Measurements from ENCODE around the gene FAM111A. TPM values are rescaled to one million over a fixed set of nuclear protein-coding genes. Genes with fewer than 3 reads are reported as not detected.

Gene FAM111A
- total RNA-seq, 2 experiments from 2014 or later, result 136 to 152 TPM

GRCh38 chr11:59199546-59200422, 57.1 kb downstream of the FAM111A start:
- ATAC-seq, result no peak

GRCh38 chr11:59200423-59200746, 57.7 kb downstream of the FAM111A start:
- CTCF ChIA-PET, result interaction anchor here (1.9 to 5.6 kb wide), 3 partner anchors 11 to 29 kb away, joined by 6 to 35 read pairs (median 28); partner anchors contain the start of gene DTX4
- ATAC-seq, result no peak

More at GRCh38 chr11:59199546-59200422, 57.1 kb downstream of the FAM111A start:
- Mint-ChIP-seq H3K36me3 (no peaks in the 10 kb centered on the region), H3K4me1 (peaks cover 5% of the 10 kb centered on the region), H3K27me3 (no peaks in the 10 kb centered on the region), H3K9me3 (ENCODE audit: low read depth) (no peaks in the 10 kb centered on the region), H3K4me3 (no peak overlapping the region), H3K27ac (no peak overlapping the region)
- CTCF ChIA-PET, result interaction anchor here (1.3 to 5.6 kb wide), 5 partner anchors 13 to 29 kb away, joined by 3 to 35 read pairs (median 10); partner anchors contain the start of gene DTX4
- DNase-seq, result no peak

GRCh38 chr11:59201353-59201752, 58.7 kb downstream of the FAM111A start:
- Mint-ChIP-seq H3K27me3 (no peaks in the 10 kb centered on the region), H3K36me3 (no peaks in the 10 kb centered on the region), H3K27ac (no peak overlapping the region), H3K4me3 (no peak overlapping the region), H3K9me3 (ENCODE audit: low read depth) (no peaks in the 10 kb centered on the region), H3K4me1 (peaks cover 5% of the 10 kb centered on the region)
- DNase-seq, result no peak
- no peak for ATAC-seq
- CTCF ChIA-PET, result interaction anchor here (0.6 to 5.6 kb wide), 5 partner anchors 11 to 967 kb away, joined by 3 to 35 read pairs (median 6); partner anchors contain the start of gene DTX4

More at GRCh38 chr11:59200423-59200746, 57.7 kb downstream of the FAM111A start:
- no peak for DNase-seq
- no peaks in the 10 kb centered on the region for H3K27me3 Mint-ChIP-seq
- H3K36me3 Mint-ChIP-seq, result no peaks in the 10 kb centered on the region
- H3K9me3 Mint-ChIP-seq (ENCODE audit: low read depth), result no peaks in the 10 kb centered on the region
- peaks cover 5% of the 10 kb centered on the region for H3K4me1 Mint-ChIP-seq
- no peak overlapping the region for H3K4me3 Mint-ChIP-seq
- no peak overlapping the region for H3K27ac Mint-ChIP-seq

Other genes with a start within 250 kb of the FAM111A start
- gene GLYATL1, start 203.4 kb upstream of the FAM111A start, total RNA-seq, result not detected
- gene GLYATL1B, start 56.5 kb upstream of the FAM111A start, total RNA-seq, result not detected
- 10 to 100 TPM; 42.7 to 46.5 TPM for gene FAM111B, start 35.6 kb upstream of the FAM111A start, total RNA-seq
- under 1 TPM; 0.12 to 0.28 TPM for gene DTX4, start 29.3 kb downstream of the FAM111A start, total RNA-seq
- gene MPEG1, start 70.1 kb downstream of the FAM111A start, total RNA-seq, result not detected
- not detected for gene OR5AN1, start 216.0 kb downstream of the FAM111A start, total RNA-seq

All from activated CD8-positive, alpha-beta memory T cell treated with anti-CD3 and anti-CD28 coated beads, Interleukin-2, amount 10 ng/mL, durations not matched to agents 7 days and 5 days (primary cell).